Inferior parietal cortex (tissue), 1 donor: ENCODE data around the gene PPP2R2C.

Source experiments
- DNase-seq: peaks from one replicate; pipeline ENCODE4 v3.0.0-alpha.2; 2016; ENCODE audit errors: extremely low spot score

Gene PPP2R2C

GRCh38 chr4:6469898-6470501 is 2.4 kb downstream of the PPP2R2C start:
- DNase-seq: no peak

- DNase-seq: no peak
These were observed 3.3 kb downstream of the PPP2R2C start for GRCh38 chr4:6469144-6469543.

- DNase-seq: no peak
These were observed 4.0 kb downstream of the PPP2R2C start for GRCh38 chr4:6468376-6468775.

GRCh38 chr4:6467600-6467999 is 4.8 kb downstream of the PPP2R2C start:
- DNase-seq: no peak

- no peak for DNase-seq
These were observed 5.5 kb downstream of the PPP2R2C start for GRCh38 chr4:6466756-6467381.

GRCh38 chr4:6465955-6466354 is 6.5 kb downstream of the PPP2R2C start:
- DNase-seq: no peak

GRCh38 chr4:6464842-6465588 is 7.4 kb downstream of the PPP2R2C start:
- DNase-seq: no peak

- peak; percentile 80 for DNase-seq
These were observed 8.8 kb downstream of the PPP2R2C start for GRCh38 chr4:6463311-6464289.

- no peak for DNase-seq
These were observed 10.9 kb downstream of the PPP2R2C start for GRCh38 chr4:6461301-6462165.

GRCh38 chr4:6460876-6461275 is 11.5 kb downstream of the PPP2R2C start:
- DNase-seq: no peak

- no peak for DNase-seq
These were observed 13.9 kb downstream of the PPP2R2C start for GRCh38 chr4:6458528-6458927.

GRCh38 chr4:6456450-6456849 is 16.0 kb downstream of the PPP2R2C start:
- no peak for DNase-seq

GRCh38 chr4:6454112-6454910 is 18.1 kb downstream of the PPP2R2C start:
- no peak for DNase-seq

GRCh38 chr4:6453688-6453990 is 18.8 kb downstream of the PPP2R2C start:
- no peak for DNase-seq

- DNase-seq: no peak
These were observed 19.3 kb downstream of the PPP2R2C start for GRCh38 chr4:6452897-6453687.

- no peak for DNase-seq
These were observed 20.1 kb downstream of the PPP2R2C start for GRCh38 chr4:6452116-6452896.

GRCh38 chr4:6451309-6451708 is 21.1 kb downstream of the PPP2R2C start:
- no peak for DNase-seq

- no peak for DNase-seq
These were observed 21.7 kb downstream of the PPP2R2C start for GRCh38 chr4:6450709-6451108.
